ENCODE measurements around the gene PCSK1N. TPM values are rescaled to one million over a fixed set of nuclear protein-coding genes. Genes with fewer than 3 reads are reported as not detected.

Gene PCSK1N
- total RNA-seq, 1 donor: not detected

GRCh38 chrX:48798318-48798717 lies 37.1 kb downstream of the PCSK1N start:
- H3K4me1 ChIP-seq (ENCODE audit: insufficient read depth, low read length): peaks cover 6% of the 10 kb centered on the region
- no peak overlapping the region for H3K27ac ChIP-seq (ENCODE audit: low read depth, low read length)
- no peak for TF ChIP-seq CTCF (IDR thresholded peaks at IDR 0.05; ENCODE audit: extremely low read depth, low read depth, low read length)

GRCh38 chrX:48794911-48795515 lies 40.4 kb downstream of the PCSK1N start:
- Histone ChIP-seq H3K4me2 (ENCODE audit: insufficient read depth, low read length) (no peak overlapping the region), H3K27ac (ENCODE audit: low read depth, low read length) (no peak overlapping the region), H2AFZ (ENCODE audit: low read length) (peak overlapping the region; percentile 21), H3K36me3 (ENCODE audit: insufficient read depth, low read length) (no peaks in the 10 kb centered on the region), H3K4me3 (ENCODE audit: insufficient read depth, low read length) (no peak overlapping the region), H3K4me1 (ENCODE audit: insufficient read depth, low read length) (peaks cover 3% of the 10 kb centered on the region), H4K20me1 (ENCODE audit: insufficient read depth, low read length) (no peaks in the 10 kb centered on the region), H3K9me3 (ENCODE audit: low read depth, low read length) (no peaks in the 10 kb centered on the region), H3K27me3 (ENCODE audit: insufficient read depth, low read length) (no peaks in the 10 kb centered on the region), H3K79me2 (ENCODE audit: insufficient read depth, low read length) (no peaks in the 10 kb centered on the region)
- DNase-seq (ENCODE audit: insufficient read length, low spot score, missing footprints): peak; percentile 85
- no peak for TF ChIP-seq CTCF (IDR thresholded peaks at IDR 0.05; ENCODE audit: extremely low read depth, low read depth, low read length)

More at GRCh38 chrX:48798318-48798717, 37.1 kb downstream of the PCSK1N start:
- H3K27me3 ChIP-seq (ENCODE audit: insufficient read depth, low read length): no peaks in the 10 kb centered on the region
- H3K36me3 ChIP-seq (ENCODE audit: insufficient read depth, low read length): no peaks in the 10 kb centered on the region
- H3K4me3 ChIP-seq (ENCODE audit: insufficient read depth, low read length): no peak overlapping the region
- H4K20me1 ChIP-seq (ENCODE audit: insufficient read depth, low read length): no peaks in the 10 kb centered on the region
- H3K79me2 ChIP-seq (ENCODE audit: insufficient read depth, low read length): no peaks in the 10 kb centered on the region
- DNase-seq (ENCODE audit: insufficient read length, low spot score, missing footprints): no peak
- H3K9me3 ChIP-seq (ENCODE audit: low read depth, low read length): no peaks in the 10 kb centered on the region
- H3K4me2 ChIP-seq (ENCODE audit: insufficient read depth, low read length): no peak overlapping the region
- no peak overlapping the region for H2AFZ ChIP-seq (ENCODE audit: low read length)

GRCh38 chrX:48794340-48794910 lies 41.0 kb downstream of the PCSK1N start:
- H4K20me1 ChIP-seq (ENCODE audit: insufficient read depth, low read length): no peaks in the 10 kb centered on the region
- H3K4me3 ChIP-seq (ENCODE audit: insufficient read depth, low read length): no peak overlapping the region
- H3K4me2 ChIP-seq (ENCODE audit: insufficient read depth, low read length): no peak overlapping the region
- H3K4me1 ChIP-seq (ENCODE audit: insufficient read depth, low read length): peaks cover 3% of the 10 kb centered on the region
- no peak overlapping the region for H2AFZ ChIP-seq (ENCODE audit: low read length)
- H3K9me3 ChIP-seq (ENCODE audit: low read depth, low read length): no peaks in the 10 kb centered on the region
- H3K79me2 ChIP-seq (ENCODE audit: insufficient read depth, low read length): no peaks in the 10 kb centered on the region
- H3K27me3 ChIP-seq (ENCODE audit: insufficient read depth, low read length): no peaks in the 10 kb centered on the region
- no peak for DNase-seq (ENCODE audit: insufficient read length, low spot score, missing footprints)
- H3K27ac ChIP-seq (ENCODE audit: low read depth, low read length): no peak overlapping the region
- no peak for TF ChIP-seq CTCF (IDR thresholded peaks at IDR 0.05; ENCODE audit: extremely low read depth, low read depth, low read length)
- no peaks in the 10 kb centered on the region for H3K36me3 ChIP-seq (ENCODE audit: insufficient read depth, low read length)

GRCh38 chrX:48793935-48794334 lies 41.5 kb downstream of the PCSK1N start:
- Histone ChIP-seq H3K4me2 (ENCODE audit: insufficient read depth, low read length) (no peak overlapping the region), H3K79me2 (ENCODE audit: insufficient read depth, low read length) (no peaks in the 10 kb centered on the region), H3K9me3 (ENCODE audit: low read depth, low read length) (no peaks in the 10 kb centered on the region), H3K4me1 (ENCODE audit: insufficient read depth, low read length) (peaks cover 3% of the 10 kb centered on the region), H3K4me3 (ENCODE audit: insufficient read depth, low read length) (no peak overlapping the region), H2AFZ (ENCODE audit: low read length) (no peak overlapping the region), H3K36me3 (ENCODE audit: insufficient read depth, low read length) (no peaks in the 10 kb centered on the region), H3K27me3 (ENCODE audit: insufficient read depth, low read length) (no peaks in the 10 kb centered on the region), H3K27ac (ENCODE audit: low read depth, low read length) (no peak overlapping the region), H4K20me1 (ENCODE audit: insufficient read depth, low read length) (no peaks in the 10 kb centered on the region)
- no peak for DNase-seq (ENCODE audit: insufficient read length, low spot score, missing footprints)
- TF ChIP-seq CTCF (IDR thresholded peaks at IDR 0.05; ENCODE audit: extremely low read depth, low read depth, low read length): no peak
